ENCODE data around the gene E4F1. TPM values are rescaled to one million over a fixed set of nuclear protein-coding genes. Genes with fewer than 3 reads are reported as not detected.

Gene E4F1
- total and polyA plus RNA-seq, 2 of the 8 experiments (the other 6 are each of a cell fraction or from before 2014, with no cell fraction given) = 22.2 to 27.0 TPM

GRCh38 chr16:2186064-2186463, 37.3 kb upstream of the E4F1 start:
- POLR2A ChIA-PET (ENCODE audit: partially characterized antibody) = interaction anchor here (0.8 to 4.9 kb wide), 4 partner anchors 13 to 31 kb away, joined by 3 to 17 read pairs (median 4); partner anchors contain the start of gene TRAF7

More at GRCh38 chr16:2186064-2186463, 37.3 kb upstream of the E4F1 start:
- no peak overlapping the region for H3K23ac ChIP-seq (ENCODE audit: insufficient read length)
- no peak overlapping the region for H4K8ac ChIP-seq (ENCODE audit: extremely low read depth, insufficient read depth, low read length)
- H3K9ac ChIP-seq (replicated peaks in 1 of 4; ENCODE audit: extremely low read depth in 1 of 4, low read depth in 3 of 4, low read length in 3 of 4) = no peak overlapping the region
- H3K4ac ChIP-seq (replicated peaks; ENCODE audit: insufficient read length, low read depth, low read length) = no peak overlapping the region
- FAIRE-seq (no peak), DNase-seq (ENCODE audit: low read depth in 1 of 2, low spot score in 2 of 2) (no peak)
- no peak overlapping the region for H4K5ac ChIP-seq (ENCODE audit: insufficient read length, low read depth, low read length)
- H2BK20ac ChIP-seq (ENCODE audit: low read length) = no peak overlapping the region
- no peak overlapping the region for H2BK120ac ChIP-seq (replicated peaks; ENCODE audit: low read depth, low read length)
- 90% methylated on average over 13 of the region's 13 CpGs; no CpG with 5 or more reads in 1 of the 2 experiments for WGBS, 2 experiments (ENCODE audit: extremely low coverage in 1 of 2, insufficient coverage in 1 of 2, insufficient read length in 1 of 2, insufficient replicate concordance in 2 of 2, low coverage in 1 of 2, low lambda C conversion rate in 2 of 2, missing lambda C conversion rate in 1 of 2)
- no peak overlapping the region for H3K4me3 ChIP-seq (ENCODE audit: extremely low read depth in 1 of 4, insufficient read depth in 2 of 4, low read depth in 3 of 4, low read length in 4 of 4)
- H3K79me2 ChIP-seq (ENCODE audit: control insufficient read depth in 1 of 2, insufficient read depth in 2 of 2, low read length in 2 of 2) = no peaks in the 10 kb centered on the region
- peaks cover 0 to 7% (median 2%) of the 10 kb centered on the region in 4 experiments; a peak in 4 of 7 replicates for H3K4me1 ChIP-seq (replicated peaks in 1 of 4; ENCODE audit: control insufficient read depth in 3 of 4, insufficient read depth in 4 of 4, low read length in 3 of 4)
- CTCF ChIA-PET (ENCODE audit: partially characterized antibody) = interaction anchor here (0.6 to 2.1 kb wide), 4 partner anchors 9 to 823 kb away, joined by 3 to 9 read pairs (median 4); no protein-coding TSS in a partner anchor
- no peak overlapping the region for H2BK5ac ChIP-seq (ENCODE audit: low read depth, low read length)
- H2AFZ ChIP-seq (ENCODE audit: low read length) = no peak overlapping the region
- peaks cover 0 to 6% of the 10 kb centered on the region in 2 experiments for H4K20me1 ChIP-seq (replicated peaks in 1 of 2; ENCODE audit: control insufficient read depth in 1 of 2, insufficient read depth in 2 of 2, low read length in 2 of 2)
- H3K18ac ChIP-seq (ENCODE audit: extremely low read depth, low read length) = no peak overlapping the region
- H3K4me2 ChIP-seq (ENCODE audit: insufficient read depth in 1 of 2, low read depth in 2 of 2, low read length in 2 of 2) = no peak overlapping the region
- peaks cover 0 to 4% (median 0%) of the 10 kb centered on the region in 4 experiments; a peak in 1 of 8 replicates for H3K36me3 ChIP-seq (ENCODE audit: control insufficient read depth in 2 of 4, insufficient read depth in 4 of 4, low read length in 3 of 4)
- no peak overlapping the region for H2BK15ac ChIP-seq (ENCODE audit: low read length)
- no peak overlapping the region for H2BK12ac ChIP-seq (ENCODE audit: low read depth, low read length)
- H3K27ac ChIP-seq (ENCODE audit: low read depth, low read length) = no peak overlapping the region
- H3K14ac ChIP-seq (ENCODE audit: insufficient read length) = no peak overlapping the region
- H3K23me2 ChIP-seq (ENCODE audit: low read depth, low read length) = peaks cover 2% of the 10 kb centered on the region; the same call in 1 of the 2 replicates
- H3K79me1 ChIP-seq (ENCODE audit: low read depth, low read length) = no peaks in the 10 kb centered on the region
- H3K56ac ChIP-seq (replicated peaks; ENCODE audit: insufficient read length, low read depth, low read length) = no peak overlapping the region
- H3K9me3 ChIP-seq (ENCODE audit: insufficient read depth in 2 of 2, low read depth in 1 of 2, low read length in 1 of 2) = no peaks in the 10 kb centered on the region
- TF ChIP-seq RNF2 (IDR thresholded peaks at IDR 0.05; ENCODE audit: borderline replicate concordance, low read depth, low read length, missing control alignments, poor library complexity, severe bottlenecking) (no peak), CBX5 (IDR thresholded peaks at IDR 0.05; ENCODE audit: low read depth, low read length) (no peak), CHD1 (IDR thresholded peaks at IDR 0.05; ENCODE audit: low read depth, low read length) (no peak), NANOG (IDR thresholded peaks at IDR 0.05; ENCODE audit: insufficient read depth, low read depth, low read length, poor library complexity, severe bottlenecking) (no peak), SP4 (IDR thresholded peaks at IDR 0.05; ENCODE audit: low read length) (no peak), BRCA1 (IDR thresholded peaks at IDR 0.05; ENCODE audit: low read depth, low read length) (no peak), MAFK (IDR thresholded peaks at IDR 0.05; ENCODE audit: low read depth, low read length) (no peak), TBP (IDR thresholded peaks at IDR 0.05; ENCODE audit: low read depth, low read length) (no peak)
- no peaks in the 10 kb centered on the region for H3K27me3 ChIP-seq (replicated peaks in 1 of 4; ENCODE audit: control insufficient read depth in 3 of 4, extremely low read depth in 1 of 4, insufficient read depth in 3 of 4, low read length in 3 of 4)
- no peak overlapping the region for H2AK5ac ChIP-seq (ENCODE audit: low read depth, low read length)
- no peak overlapping the region for H4K91ac ChIP-seq (replicated peaks; ENCODE audit: insufficient read length, low read length)
